Activated B cell treated with CpG ODN at 0.5 μM for 24 hours (primary cell): Measurements from ENCODE around the gene SERINC3. TPM values are rescaled to one million over a fixed set of nuclear protein-coding genes. Genes with fewer than 3 reads are reported as not detected.

Source experiments
- ATAC-seq: fragments of 200-7000 bp; cut with Tn5 transposase; one replicate; pipeline ENCODE4 v1.10.0; 2021; ENCODE audit warnings: low read depth, mild to moderate bottlenecking, moderate library complexity
- CTCF ChIA-PET: fragments of 350-600 bp; sonication (Branson Sonifier 250); formaldehyde crosslinking; loops from one replicate; lab custom pipeline; 2021; ENCODE audit warnings: antibody characterized with exemption; lab: Charles Lee
- POLR2A ChIA-PET: fragments of 350-600 bp; sonication (Branson Sonifier 250); formaldehyde crosslinking; loops from one replicate; lab custom pipeline; 2021; ENCODE audit warnings: antibody characterized with exemption; lab: Charles Lee
- DNase-seq: peaks from one replicate; pipeline ENCODE4 v3.0.0; 2022
- H3K27ac Mint-ChIP-seq: one replicate; pipeline ENCODE4 v1.8.0; 2020; ENCODE audit warnings: mixed read lengths
- H3K27me3 Mint-ChIP-seq: one replicate; pipeline ENCODE4 v1.8.0; 2021; ENCODE audit warnings: mixed read lengths
- H3K36me3 Mint-ChIP-seq: one replicate; pipeline ENCODE4 v1.8.0; 2021; ENCODE audit warnings: low read depth, mixed read lengths
- H3K4me1 Mint-ChIP-seq: one replicate; pipeline ENCODE4 v1.8.0; 2021; ENCODE audit warnings: mixed read lengths
- H3K4me3 Mint-ChIP-seq: one replicate; pipeline ENCODE4 v1.8.0; 2020; ENCODE audit warnings: mild to moderate bottlenecking, mixed read lengths
- H3K9me3 Mint-ChIP-seq: one replicate; pipeline ENCODE4 v1.8.0; 2020; ENCODE audit warnings: mixed read lengths
- intact Hi-C: fragments of 100-400 bp; cut with micrococcal nuclease; formaldehyde crosslinking; loops from one replicate; pipeline ENCODE4 v1.15.1; 2024
- total RNA-seq: library from RNA; stranded (reverse); gene quantifications from 2 replicates; pipeline ENCODE4 v1.2.3, GENCODE V29; 2022
- TF ChIP-seq, protein P1 (sequence below): fragments of 200-600 bp; IDR thresholded peaks from one replicate; pipeline ENCODE4 v1.8.0; 2022; ENCODE audit warnings: antibody characterized with exemption, mild to moderate bottlenecking

Gene SERINC3
- total RNA-seq, 1 donor from 2014 or later = 41.4 TPM

DNA sequence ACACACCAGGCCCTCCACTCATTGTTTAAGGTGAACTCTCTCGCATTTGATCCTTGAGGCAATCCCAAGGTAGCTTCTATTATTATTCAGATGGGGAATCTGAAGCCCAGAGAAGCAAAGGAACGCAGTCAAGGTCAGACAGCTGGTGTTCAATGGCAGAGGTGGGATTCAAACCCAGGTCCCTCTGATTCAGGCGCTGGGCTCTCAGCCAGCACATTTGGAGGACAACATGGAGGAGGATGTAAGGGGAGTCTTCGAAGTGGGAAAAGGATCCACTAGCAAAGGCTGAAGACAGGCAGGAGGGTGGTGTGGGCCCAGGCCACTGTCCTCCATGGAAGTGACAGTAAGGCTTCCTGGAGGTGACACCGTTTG, 60.1 kb downstream of the SERINC3 start:
- Mint-ChIP-seq H3K4me3 (no peak overlapping the region), H3K27ac (no peak overlapping the region)
- POLR2A ChIA-PET = no interaction called here

DNA sequence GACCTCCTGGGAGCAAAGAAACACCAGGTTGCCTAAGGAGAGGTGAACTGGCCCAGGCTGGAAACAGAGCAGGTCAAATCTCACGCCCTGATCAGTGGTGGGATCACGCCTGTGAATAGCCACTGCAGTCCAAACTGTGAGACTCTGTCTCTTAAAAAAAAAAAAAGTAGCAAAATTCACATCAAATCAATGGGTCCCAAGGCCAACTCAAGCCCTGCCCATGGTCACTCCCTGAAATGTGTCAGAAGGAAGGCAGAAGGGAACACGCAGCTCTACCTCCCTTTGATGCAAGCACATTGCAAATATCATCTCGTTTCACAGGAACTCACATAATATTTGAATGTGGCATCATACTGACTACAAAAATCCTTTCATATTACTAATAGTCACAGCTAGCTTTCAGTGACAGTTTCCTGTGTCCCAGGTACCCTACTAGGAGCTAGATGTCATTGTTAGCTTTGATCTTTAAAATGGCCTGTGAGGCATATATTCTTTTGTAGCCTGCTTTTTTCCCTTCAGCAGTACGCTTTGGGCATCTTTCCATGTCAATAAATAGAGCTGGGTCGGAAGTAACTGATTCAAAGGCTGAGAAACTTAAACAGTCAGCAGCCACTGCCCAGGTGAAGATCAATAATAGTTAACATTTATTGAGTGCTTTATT, 60.6 kb downstream of the SERINC3 start:
- ChIA-PET CTCF (interaction anchor here (0.7 kb wide), 1 partner anchor 264 kb away, joined by 3 read pairs; no protein-coding TSS in a partner anchor), POLR2A (no interaction called here)
- Mint-ChIP-seq H3K9me3 (no peaks in the 10 kb centered on the region), H3K4me3 (no peak overlapping the region), H3K4me1 (no peaks in the 10 kb centered on the region), H3K27ac (no peak overlapping the region), H3K36me3 (no peaks in the 10 kb centered on the region), H3K27me3 (peaks cover 2% of the 10 kb centered on the region)
- no peak for ATAC-seq
- TF ChIP-seq, protein P1, sequence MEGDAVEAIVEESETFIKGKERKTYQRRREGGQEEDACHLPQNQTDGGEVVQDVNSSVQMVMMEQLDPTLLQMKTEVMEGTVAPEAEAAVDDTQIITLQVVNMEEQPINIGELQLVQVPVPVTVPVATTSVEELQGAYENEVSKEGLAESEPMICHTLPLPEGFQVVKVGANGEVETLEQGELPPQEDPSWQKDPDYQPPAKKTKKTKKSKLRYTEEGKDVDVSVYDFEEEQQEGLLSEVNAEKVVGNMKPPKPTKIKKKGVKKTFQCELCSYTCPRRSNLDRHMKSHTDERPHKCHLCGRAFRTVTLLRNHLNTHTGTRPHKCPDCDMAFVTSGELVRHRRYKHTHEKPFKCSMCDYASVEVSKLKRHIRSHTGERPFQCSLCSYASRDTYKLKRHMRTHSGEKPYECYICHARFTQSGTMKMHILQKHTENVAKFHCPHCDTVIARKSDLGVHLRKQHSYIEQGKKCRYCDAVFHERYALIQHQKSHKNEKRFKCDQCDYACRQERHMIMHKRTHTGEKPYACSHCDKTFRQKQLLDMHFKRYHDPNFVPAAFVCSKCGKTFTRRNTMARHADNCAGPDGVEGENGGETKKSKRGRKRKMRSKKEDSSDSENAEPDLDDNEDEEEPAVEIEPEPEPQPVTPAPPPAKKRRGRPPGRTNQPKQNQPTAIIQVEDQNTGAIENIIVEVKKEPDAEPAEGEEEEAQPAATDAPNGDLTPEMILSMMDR = no peak
- no peak for DNase-seq
- intact Hi-C loops = loop anchor here (2.0 to 5.0 kb wide), 2 partner anchors 74 to 246 kb away; no protein-coding TSS in a partner anchor

More for the DNA sequence above, 60.1 kb downstream of the SERINC3 start:
- no peaks in the 10 kb centered on the region for H3K9me3 Mint-ChIP-seq
- TF ChIP-seq, protein P1 = no peak
- ATAC-seq (no peak), DNase-seq (no peak)
- no peaks in the 10 kb centered on the region for H3K36me3 Mint-ChIP-seq
- intact Hi-C loops = loop anchor here (2.0 to 5.0 kb wide), 2 partner anchors 74 to 247 kb away; no protein-coding TSS in a partner anchor
- no peaks in the 10 kb centered on the region for H3K4me1 Mint-ChIP-seq
- CTCF ChIA-PET = interaction anchor here (0.7 kb wide), 1 partner anchor 264 kb away, joined by 3 read pairs; no protein-coding TSS in a partner anchor
- H3K27me3 Mint-ChIP-seq = peaks cover 2% of the 10 kb centered on the region

DNA sequence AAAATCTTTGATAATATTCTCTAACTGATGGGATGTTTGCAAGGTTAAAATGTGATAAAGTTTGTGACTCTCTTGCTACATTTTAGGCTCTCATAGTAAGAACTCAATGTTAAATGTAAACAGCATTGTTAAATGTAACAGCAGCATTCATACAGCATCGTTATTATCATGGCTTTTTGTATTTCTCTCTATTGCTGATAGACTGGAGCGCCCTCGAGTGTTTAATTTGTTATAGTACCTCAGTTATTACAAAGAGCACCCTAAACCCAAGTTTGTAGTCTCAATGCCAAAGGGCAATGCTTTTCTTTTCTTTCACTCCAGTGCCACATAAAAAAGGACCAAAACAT, 61.1 kb downstream of the SERINC3 start:
- TF ChIP-seq, protein P1 = no peak
- ChIA-PET CTCF (no interaction called here), POLR2A (no interaction called here)
- H3K36me3 Mint-ChIP-seq = no peaks in the 10 kb centered on the region
- H3K4me1 Mint-ChIP-seq = no peaks in the 10 kb centered on the region
- H3K4me3 Mint-ChIP-seq = no peak overlapping the region
- intact Hi-C loops = loop anchor here (2.0 to 5.0 kb wide), 2 partner anchors 73 to 246 kb away; no protein-coding TSS in a partner anchor
- H3K27ac Mint-ChIP-seq = no peak overlapping the region
- ATAC-seq (no peak), DNase-seq (no peak)
- H3K27me3 Mint-ChIP-seq = no peaks in the 10 kb centered on the region
- no peaks in the 10 kb centered on the region for H3K9me3 Mint-ChIP-seq

DNA sequence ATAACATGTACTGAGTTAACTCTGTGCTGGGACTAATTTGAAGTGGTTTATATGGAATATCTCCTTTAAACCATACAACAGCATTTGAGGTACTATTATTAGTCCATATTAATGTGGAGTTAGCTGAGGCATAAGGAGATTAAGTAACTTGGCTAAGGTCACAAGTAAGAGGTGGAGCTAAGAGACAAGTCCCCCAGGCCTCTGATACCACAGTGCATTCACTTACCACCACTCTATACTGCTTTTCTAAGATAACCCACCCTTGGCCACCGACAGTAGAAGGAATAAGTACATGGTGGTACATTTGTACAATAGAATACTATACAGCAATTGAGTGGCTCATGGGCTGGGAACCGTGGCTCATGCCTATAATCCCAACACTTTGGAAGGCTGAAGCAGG, 62.6 kb downstream of the SERINC3 start:
- Mint-ChIP-seq H3K4me1 (no peaks in the 10 kb centered on the region), H3K27me3 (no peaks in the 10 kb centered on the region), H3K36me3 (no peaks in the 10 kb centered on the region), H3K27ac (no peak overlapping the region), H3K4me3 (no peak overlapping the region), H3K9me3 (no peaks in the 10 kb centered on the region)
- DNase-seq (no peak), ATAC-seq (no peak)
- ChIA-PET POLR2A (no interaction called here), CTCF (no interaction called here)
- TF ChIP-seq, protein P1 = no peak
- intact Hi-C loops = no loop called here

DNA sequence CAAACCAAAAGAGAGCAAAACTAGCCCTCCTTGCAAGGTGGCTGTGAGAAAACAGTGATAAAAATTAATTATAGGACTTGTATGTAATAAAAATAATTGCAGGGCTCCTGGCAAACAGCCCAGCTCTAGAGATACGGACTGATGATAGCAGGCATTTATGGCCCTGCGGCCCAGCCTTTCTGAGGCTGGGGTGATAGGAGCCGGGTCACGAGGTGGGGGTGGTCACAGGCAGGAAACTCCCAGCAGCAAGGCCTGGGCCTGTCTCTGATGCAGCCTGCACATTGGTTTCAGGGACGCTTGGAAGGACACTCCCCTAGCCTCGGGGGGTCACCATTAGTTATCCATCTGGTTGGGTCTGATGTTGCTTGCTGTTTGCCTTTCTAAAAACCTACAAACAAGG, 64.9 kb downstream of the SERINC3 start:
- ChIA-PET POLR2A (no interaction called here), CTCF (interaction anchor here (0.7 kb wide), 1 partner anchor 239 kb away, joined by 4 read pairs; no protein-coding TSS in a partner anchor)
- Mint-ChIP-seq H3K36me3 (no peaks in the 10 kb centered on the region), H3K27ac (no peak overlapping the region), H3K4me3 (no peak overlapping the region), H3K9me3 (no peaks in the 10 kb centered on the region), H3K27me3 (no peaks in the 10 kb centered on the region), H3K4me1 (no peaks in the 10 kb centered on the region)
- intact Hi-C loops = no loop called here
- ATAC-seq (no peak), DNase-seq (no peak)
- TF ChIP-seq, protein P1 = no peak
